Keratinocyte (primary cell): ENCODE measurements around the gene TDRD1. TPM values are rescaled to one million over a fixed set of nuclear protein-coding genes. Genes with fewer than 3 reads are reported as not detected.

Source experiments
- DNase-seq: peaks from one replicate; pipeline ENCODE4 v3.0.0-alpha.2; 2011; ENCODE audit warnings: low read depth, missing footprints, low spot score
- FAIRE-seq: peaks from 2 replicates; lab custom pipeline; 2011; peaks lifted over from hg19 to GRCh38; lab: Jason Lieb, UNC
- H2AFZ ChIP-seq: 2 replicates; pipeline ENCODE4 v1.6.0; 2012; ENCODE audit warnings: low read length, control low read depth, inconsistent platforms; ENCODE audit not compliant: control insufficient read depth
- H3K27ac ChIP-seq: 2 replicates; pipeline ENCODE4 v1.5.1; 2011; ENCODE audit warnings: low read length; ENCODE audit not compliant: control insufficient read depth, insufficient read depth
- H3K27me3 ChIP-seq: 3 replicates; pipeline ENCODE4 v1.6.0; 2011; ENCODE audit warnings: low read length; ENCODE audit not compliant: control insufficient read depth, insufficient read depth; ENCODE audit errors: extremely low read depth
- H3K36me3 ChIP-seq, 2 experiments: 2 replicates in 1 of 2; 3 replicates in 1 of 2; pipeline ENCODE4 v1.5.1; 2011; ENCODE audit warnings: low read length in 2 of 2, mild to moderate bottlenecking in 1 of 2; ENCODE audit not compliant: control insufficient read depth in 2 of 2, insufficient read depth in 2 of 2; ENCODE audit errors: extremely low read depth in 1 of 2
- H3K4me1 ChIP-seq: 3 replicates; pipeline ENCODE4 v1.5.1; 2011; ENCODE audit warnings: low read length; ENCODE audit not compliant: control insufficient read depth, insufficient read depth; ENCODE audit errors: extremely low read depth
- H3K4me2 ChIP-seq: 3 replicates; pipeline ENCODE4 v1.6.0; 2011; ENCODE audit warnings: low read depth, low read length; ENCODE audit not compliant: control insufficient read depth, insufficient read depth; ENCODE audit errors: extremely low read depth
- H3K4me3 ChIP-seq, 3 experiments: fragments of 200-600 bp in 1 of 3; sonication (generic) in 1 of 3; 2 replicates in 2 of 3; 3 replicates in 1 of 3; pipeline ENCODE4 v1.5.1; 2011 to 2016; ENCODE audit warnings: low read length in 3 of 3, mild to moderate bottlenecking in 3 of 3, control low read depth in 2 of 3, inconsistent platforms in 1 of 3, low read depth in 1 of 3, mixed read lengths in 1 of 3, mixed run types in 1 of 3, moderate library complexity in 1 of 3; ENCODE audit not compliant: control insufficient read depth in 2 of 3, insufficient read depth in 2 of 3; ENCODE audit errors: extremely low read depth in 1 of 3
- H3K79me2 ChIP-seq: 2 replicates; pipeline ENCODE4 v1.6.0; 2012; ENCODE audit warnings: low read length; ENCODE audit not compliant: control insufficient read depth, insufficient read depth
- H3K9ac ChIP-seq: 3 replicates; pipeline ENCODE4 v1.6.0; 2011; ENCODE audit warnings: low read length; ENCODE audit not compliant: control insufficient read depth, insufficient read depth; ENCODE audit errors: extremely low read depth
- H3K9me1 ChIP-seq: 3 replicates; pipeline ENCODE4 v1.6.0; 2011; ENCODE audit warnings: low read length; ENCODE audit not compliant: control insufficient read depth, insufficient read depth; ENCODE audit errors: extremely low read depth
- H3K9me3 ChIP-seq: 2 replicates; pipeline ENCODE4 v1.5.1; 2012; ENCODE audit warnings: low read depth, low read length; ENCODE audit not compliant: control insufficient read depth
- H4K20me1 ChIP-seq: 3 replicates; pipeline ENCODE4 v1.6.0; 2011; ENCODE audit warnings: low read length; ENCODE audit not compliant: control insufficient read depth, insufficient read depth; ENCODE audit errors: extremely low read depth
- CTCF ChIP-seq, 3 experiments: IDR thresholded peaks in 1 of 3; conservative IDR thresholded peaks in 1 of 3; optimal IDR thresholded peaks in 1 of 3; 2 replicates in 2 of 3; 3 replicates in 1 of 3; pipeline versions ENCODE3 to v1.5.1; 2011; ENCODE audit warnings: low read length in 3 of 3, mild to moderate bottlenecking in 3 of 3, moderate library complexity in 2 of 3, control low read depth in 1 of 3, inconsistent platforms in 1 of 3; ENCODE audit not compliant: insufficient read depth in 2 of 3; ENCODE audit errors: extremely low read depth in 1 of 3
- EZH2 ChIP-seq: IDR thresholded peaks from one replicate; pipeline ENCODE4 v1.6.1; 2012; ENCODE audit warnings: inconsistent platforms, mild to moderate bottlenecking, low read length, moderate library complexity
- dilution Hi-C: fragments of 300-500 bp; cut with MboI; formaldehyde crosslinking; loops from one replicate; pipeline ENCODE4 v1.7.0; 2020; ENCODE audit warnings: low sequenced_read_pairs; ENCODE audit not compliant: extremely low pct_ligation_motif_present
- polyA plus RNA-seq, 5 experiments: library from polyadenylated mRNA; depleted of rRNA in 3 of 5; stranded (reverse) in 3 of 5; stranded (forward) in 1 of 5; unstranded in 1 of 5; fragments of >200 nt; gene quantifications; 1 replicate in 1 of 5; 2 replicates in 3 of 5; 3 replicates in 1 of 5; pipeline versions ENCODE4 v1.2.1 to v1.2.3, GENCODE V29; 2011 to 2012; ENCODE audit warnings: missing spikeins in 2 of 5, low read depth in 1 of 5, low replicate concordance in 1 of 5

The TDRD1 gene
- polyA plus RNA-seq, 1 donor (not counting 4 experiments of a cell fraction or from before 2014, with no cell fraction given), result 0.56 TPM

- FAIRE-seq, result no peak
- Histone ChIP-seq H3K79me2 (no peaks in the 10 kb centered on the region), H3K4me2 (no peak overlapping the region), H3K27me3 (peaks cover 8% of the 10 kb centered on the region), H2AFZ (no peak overlapping the region), H4K20me1 (no peaks in the 10 kb centered on the region), H3K36me3 (no peaks in the 10 kb centered on the region), H3K9ac (no peak overlapping the region), H3K4me1 (no peaks in the 10 kb centered on the region), H3K9me1 (no peaks in the 10 kb centered on the region), H3K9me3 (no peaks in the 10 kb centered on the region), H3K27ac (no peak overlapping the region), H3K4me3 (no peak overlapping the region)
- TF ChIP-seq CTCF (optimal IDR thresholded peaks at IDR 0.05 in 1 of 3, IDR thresholded peaks at IDR 0.05 in 1 of 3, conservative IDR thresholded peaks at IDR 0.05 in 1 of 3; ENCODE audit: extremely low read depth in 1 of 3, insufficient read depth in 2 of 3, low read length in 3 of 3), result no peak
- no peak for TF ChIP-seq EZH2
- dilution Hi-C loops, result no loop called here
- no peak for DNase-seq
Measured at GRCh38 chr10:114221235-114221634, 42.1 kb downstream of the TDRD1 start.

GRCh38 chr10:114223066-114223465 lies 43.9 kb downstream of the TDRD1 start:
- DNase-seq, result no peak
- TF ChIP-seq CTCF (optimal IDR thresholded peaks at IDR 0.05 in 1 of 3, IDR thresholded peaks at IDR 0.05 in 1 of 3, conservative IDR thresholded peaks at IDR 0.05 in 1 of 3; ENCODE audit: extremely low read depth in 1 of 3, insufficient read depth in 2 of 3, low read length in 3 of 3), result no peak
- no peak for TF ChIP-seq EZH2
- Histone ChIP-seq H3K4me2 (no peak overlapping the region), H3K9ac (no peak overlapping the region), H3K27ac (no peak overlapping the region), H2AFZ (no peak overlapping the region), H3K27me3 (peaks cover 8% of the 10 kb centered on the region), H3K4me3 (no peak overlapping the region), H3K9me3 (no peaks in the 10 kb centered on the region), H3K36me3 (no peaks in the 10 kb centered on the region), H3K4me1 (no peaks in the 10 kb centered on the region), H3K9me1 (no peaks in the 10 kb centered on the region), H3K79me2 (no peaks in the 10 kb centered on the region), H4K20me1 (no peaks in the 10 kb centered on the region)
- FAIRE-seq, result no peak
- dilution Hi-C loops, result no loop called here
